GM12878 (cell line): ENCODE measurements around the gene SF3B2. TPM values are rescaled to one million over a fixed set of nuclear protein-coding genes. Genes with fewer than 3 reads are reported as not detected.

Experiments used
- ATAC-seq: fragments of 200-7000 bp; cut with Tn5 transposase; 3 replicates; pipeline ENCODE4 v1.9.1; 2020; ENCODE audit warnings: mild to moderate bottlenecking, moderate library complexity
- BruUV-seq: library from RNA; stranded (reverse); fragments of 400-500 nt; replicated peaks from 2 replicates; lab custom pipeline; 2021; lab: Mats Ljungman, UMichigan
- CTCF ChIA-PET: fragments of 300-600 bp; sonication (Branson Sonifier 250); formaldehyde crosslinking; extraction: SDS; loops from one replicate; lab custom pipeline; 2021; ENCODE audit warnings: inconsistent platforms; lab: Yijun Ruan, JAX
- POLR2A ChIA-PET: fragments of 350-600 bp; formaldehyde crosslinking; extraction: SDS; loops from one replicate; lab custom pipeline; 2021; ENCODE audit warnings: inconsistent platforms; lab: Charles Lee
- RAD21 ChIA-PET: fragments of 300-600 bp; sonication (Branson Sonifier 250); formaldehyde crosslinking; loops from one replicate; lab custom pipeline; 2023; ENCODE audit warnings: antibody characterized with exemption; ENCODE audit not compliant: unreplicated experiment; lab: Charles Lee
- SMC1A ChIA-PET: fragments of 300-600 bp; sonication (Branson Sonifier 250); formaldehyde crosslinking; loops from one replicate; lab custom pipeline; 2023; ENCODE audit not compliant: unreplicated experiment, uncharacterized antibody; lab: Charles Lee
- DNase-seq: peaks from one replicate; pipeline ENCODE4 v3.0.0-alpha.2; 2011; ENCODE audit warnings: low read depth, low spot score
- FAIRE-seq: peaks from 3 replicates; lab custom pipeline; 2011; peaks lifted over from hg19 to GRCh38; lab: Jason Lieb, UNC
- H2AFZ ChIP-seq: 2 replicates; pipeline ENCODE4 v1.6.0; 2011; ENCODE audit warnings: low read depth, low read length, control low read depth; ENCODE audit not compliant: control insufficient read depth
- H3K27ac ChIP-seq: 2 replicates; pipeline ENCODE4 v1.5.1; 2011; ENCODE audit warnings: control low read depth; ENCODE audit not compliant: control insufficient read depth, insufficient read depth
- H3K27me3 ChIP-seq, 2 experiments: replicated peaks in 1 of 2; 2 replicates each; pipeline versions ENCODE4 v1.6.0 to v1.6.1; 2011; ENCODE audit warnings: low read length in 1 of 2; ENCODE audit not compliant: control insufficient read depth in 2 of 2, insufficient read depth in 2 of 2
- H3K36me3 ChIP-seq, 2 experiments: 2 replicates each; pipeline ENCODE4 v1.5.1; 2011; ENCODE audit warnings: low read length in 1 of 2; ENCODE audit not compliant: control insufficient read depth in 2 of 2, insufficient read depth in 2 of 2
- H3K4me1 ChIP-seq: 2 replicates; pipeline ENCODE4 v1.6.1; 2011; ENCODE audit warnings: mild to moderate bottlenecking, low read length, moderate library complexity, mixed read lengths; ENCODE audit not compliant: control insufficient read depth, insufficient read depth
- H3K4me2 ChIP-seq: 2 replicates; pipeline ENCODE4 v1.6.0; 2011; ENCODE audit warnings: control low read depth; ENCODE audit not compliant: control insufficient read depth, insufficient read depth
- H3K4me3 ChIP-seq: fragments of 200-600 bp; sonication (generic); 2 replicates; pipeline ENCODE4 v1.5.1; 2016
- H3K79me2 ChIP-seq: 2 replicates; pipeline ENCODE4 v1.6.0; 2011; ENCODE audit warnings: low read length; ENCODE audit not compliant: control insufficient read depth, insufficient read depth
- H3K9ac ChIP-seq: 2 replicates; pipeline ENCODE4 v1.8.0; 2011; ENCODE audit warnings: low read length, control low read depth, mixed read lengths; ENCODE audit not compliant: control insufficient read depth, insufficient read depth
- H3K9me3 ChIP-seq: replicated peaks from 3 replicates; pipeline ENCODE4 v1.5.1; 2011; ENCODE audit warnings: mild to moderate bottlenecking, low read length; ENCODE audit not compliant: control insufficient read depth, insufficient read depth
- H4K20me1 ChIP-seq: 2 replicates; pipeline ENCODE4 v1.6.0; 2011; ENCODE audit not compliant: control insufficient read depth, insufficient read depth
- BRCA1 ChIP-seq: IDR thresholded peaks from 2 replicates; pipeline ENCODE4 v1.6.1; 2011; ENCODE audit warnings: low read depth, low read length, improper control_type of control experiment
- ETV6 ChIP-seq, 2 experiments: fragments of 450-650 bp in 1 of 2; IDR thresholded peaks in 1 of 2; conservative IDR thresholded peaks in 1 of 2; 2 replicates each; pipeline ENCODE4 v1.6.1; 2014; ENCODE audit warnings: antibody characterized with exemption in 1 of 2, borderline replicate concordance in 1 of 2, low read depth in 1 of 2, mild to moderate bottlenecking in 1 of 2, moderate library complexity in 1 of 2
- KAT2A ChIP-seq: conservative IDR thresholded peaks from 2 replicates; pipeline ENCODE4 v1.6.1; 2011; ENCODE audit warnings: low read depth, low read length; ENCODE audit not compliant: control insufficient read depth
- RAD21 ChIP-seq: IDR thresholded peaks from 2 replicates; pipeline ENCODE4 v1.6.1; 2011; ENCODE audit warnings: mild to moderate bottlenecking, low read depth, low read length, moderate library complexity; ENCODE audit not compliant: insufficient read depth
- RELA ChIP-seq: fragments of 450-650 bp; IDR thresholded peaks from 2 replicates; pipeline ENCODE4 v1.8.0; 2014; ENCODE audit warnings: borderline replicate concordance; ENCODE audit not compliant: partially characterized antibody
- SMAD1 ChIP-seq: fragments of 450-650 bp; IDR thresholded peaks from 2 replicates; pipeline ENCODE4 v1.6.1; 2018; ENCODE audit warnings: mild to moderate bottlenecking, low read depth; ENCODE audit not compliant: partially characterized antibody
- SMAD5 ChIP-seq: IDR thresholded peaks from 2 replicates; pipeline ENCODE4 v1.6.1; 2016; ENCODE audit warnings: antibody characterized with exemption, low read depth
- STAT1 ChIP-seq: fragments of 450-650 bp; conservative IDR thresholded peaks from 2 replicates; pipeline ENCODE4 v1.6.1; 2014; ENCODE audit warnings: antibody characterized with exemption, mild to moderate bottlenecking
- TARDBP ChIP-seq: IDR thresholded peaks from 2 replicates; pipeline ENCODE4 v1.6.1; 2016; ENCODE audit warnings: borderline replicate concordance
- TCF3 ChIP-seq: IDR thresholded peaks from 2 replicates; pipeline ENCODE4 v1.6.1; 2012; ENCODE audit warnings: low read depth, mild to moderate bottlenecking, low read length, borderline replicate concordance; ENCODE audit not compliant: insufficient read depth
- ZNF24 ChIP-seq: fragments of 450-650 bp; IDR thresholded peaks from 2 replicates; pipeline ENCODE4 v1.6.1; 2017; ENCODE audit warnings: antibody characterized with exemption, mild to moderate bottlenecking
- ZNF274 ChIP-seq: IDR thresholded peaks from one replicate; pipeline ENCODE4 v1.8.0; 2011; ENCODE audit not compliant: insufficient read length, insufficient read depth
- WGBS: methylation state at CpG from one replicate; pipeline ENCODE4 v1.1.6; 2016; ENCODE audit warnings: low lambda C conversion rate; ENCODE audit not compliant: insufficient replicate concordance, insufficient coverage; ENCODE audit errors: missing lambda C conversion rate; 5-methylcytosine and 5-hydroxymethylcytosine counted together
- in situ Hi-C: fragments of 300-500 bp; cut with MboI; formaldehyde crosslinking; loops from 9 replicates; pipeline ENCODE4 v1.14.3; 2018; ENCODE audit warnings: mixed read lengths
- intact Hi-C: fragments of 100-400 bp; cut with micrococcal nuclease; formaldehyde crosslinking; loops from one replicate; pipeline ENCODE4 v1.14.2; 2022; ENCODE audit not compliant: unreplicated experiment
- polyA plus RNA-seq, 11 experiments: library from polyadenylated mRNA; depleted of rRNA in 4 of 11; unstranded in 6 of 11; stranded (reverse) in 5 of 11; fragments of >200 nt; fragmentation: Nextera tagmentation in 4 of 11; fragmentation: Illumina TruSeq in 1 of 11; extraction: Ambion mirVana in 4 of 11; extraction: Trizol in 1 of 11; gene quantifications; 1 replicate in 1 of 11; 2 replicates in 10 of 11; pipeline versions ENCODE4 v1.2.1 to v1.2.3, GENCODE V29; 2011 to 2016; ENCODE audit warnings: inconsistent platforms in 2 of 11, missing spikeins in 2 of 11, low read depth in 1 of 11
- total RNA-seq, 4 experiments: library from RNA; depleted of rRNA in 3 of 4; stranded (reverse); fragments of >200 nt in 3 of 4; fragmentation: Illumina TruSeq in 1 of 4; extraction: Trizol in 1 of 4; gene quantifications; 2 replicates each; pipeline versions ENCODE4 v1.2.1 to v1.2.3, GENCODE V29; 2013 to 2021
- TF ChIP-seq, protein P1 (sequence below): fragments of 450-650 bp; conservative IDR thresholded peaks from 2 replicates; pipeline ENCODE4 v1.6.1; 2017; ENCODE audit warnings: mild to moderate bottlenecking, moderate library complexity
- TF ChIP-seq, protein P2 (sequence below): IDR thresholded peaks from 2 replicates; pipeline ENCODE4 v1.6.1; 2011; ENCODE audit warnings: low read depth, mild to moderate bottlenecking, low read length, moderate library complexity, borderline replicate concordance; ENCODE audit errors: extremely low read depth

Gene SF3B2
- total and polyA plus RNA-seq, 10 of the 15 experiments (the other 5 are each of a cell fraction or from before 2014, with no cell fraction given): 56.3 to 245 (median 144) TPM

DNA sequence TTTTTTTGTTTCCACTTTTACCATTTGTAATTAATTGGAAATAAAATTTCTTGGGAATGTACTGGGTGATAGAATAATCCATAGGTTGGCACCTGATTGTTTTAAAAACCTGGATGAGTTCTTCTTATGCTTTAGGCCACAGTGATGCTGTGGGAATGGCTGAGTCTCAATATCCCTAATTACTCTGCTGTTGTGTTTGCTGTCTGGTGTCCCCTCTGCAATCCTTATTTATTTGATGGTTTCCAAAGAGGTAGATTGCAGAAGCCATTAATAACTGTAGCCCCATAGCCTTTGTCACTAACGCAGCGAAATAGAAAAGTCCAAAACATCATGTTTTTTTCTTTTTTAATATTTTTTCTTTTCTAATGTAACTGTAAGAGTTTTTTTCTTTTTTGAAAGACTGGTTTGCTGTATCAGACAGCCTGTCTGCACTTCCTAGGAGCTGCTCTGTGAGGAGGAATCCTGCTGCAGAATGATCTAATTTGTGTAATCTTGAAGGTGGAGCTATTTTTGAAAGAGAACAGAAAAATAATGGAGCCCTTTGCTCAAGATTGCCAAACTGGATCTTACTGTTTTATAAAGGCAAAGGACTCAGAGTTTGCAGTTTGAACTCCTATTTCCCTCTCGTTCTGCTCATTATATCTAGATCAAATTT, 32.8 kb downstream of the SF3B2 start:
- no peak for FAIRE-seq
- no peak overlapping the region for H3K4me3 ChIP-seq
- no peak overlapping the region for H3K4me2 ChIP-seq
- in situ Hi-C loops (no loop called here), intact Hi-C loops (no loop called here)
- no peak overlapping the region for H3K27ac ChIP-seq
- no TSS peak for BruUV-seq
- H3K9me3 ChIP-seq: no peaks in the 10 kb centered on the region
- RAD21 ChIA-PET: interaction anchor here (1.1 to 1.2 kb wide), 2 partner anchors 34 to 41 kb away, joined by 4 to 5 read pairs; no protein-coding TSS in a partner anchor
- H3K4me1 ChIP-seq: peaks cover 36% of the 10 kb centered on the region
- H3K9ac ChIP-seq: no peak overlapping the region
- CTCF ChIA-PET: interaction anchor here (0.6 to 0.8 kb wide), 3 partner anchors 25 to 315 kb away, joined by 3 to 6 read pairs (median 4); no protein-coding TSS in a partner anchor
- H3K79me2 ChIP-seq: peaks cover 76% of the 10 kb centered on the region
- 85% methylated on average over 3 of the region's 3 CpGs for WGBS
- TF ChIP-seq ETV6 (conservative IDR thresholded peaks at IDR 0.05 in 1 of 2, IDR thresholded peaks at IDR 0.05 in 1 of 2; ENCODE audit: borderline replicate concordance in 1 of 2, low read depth in 1 of 2): no peak
- no peak for TF ChIP-seq KAT2A
- TF ChIP-seq TCF3: no peak
- TF ChIP-seq, protein P1, sequence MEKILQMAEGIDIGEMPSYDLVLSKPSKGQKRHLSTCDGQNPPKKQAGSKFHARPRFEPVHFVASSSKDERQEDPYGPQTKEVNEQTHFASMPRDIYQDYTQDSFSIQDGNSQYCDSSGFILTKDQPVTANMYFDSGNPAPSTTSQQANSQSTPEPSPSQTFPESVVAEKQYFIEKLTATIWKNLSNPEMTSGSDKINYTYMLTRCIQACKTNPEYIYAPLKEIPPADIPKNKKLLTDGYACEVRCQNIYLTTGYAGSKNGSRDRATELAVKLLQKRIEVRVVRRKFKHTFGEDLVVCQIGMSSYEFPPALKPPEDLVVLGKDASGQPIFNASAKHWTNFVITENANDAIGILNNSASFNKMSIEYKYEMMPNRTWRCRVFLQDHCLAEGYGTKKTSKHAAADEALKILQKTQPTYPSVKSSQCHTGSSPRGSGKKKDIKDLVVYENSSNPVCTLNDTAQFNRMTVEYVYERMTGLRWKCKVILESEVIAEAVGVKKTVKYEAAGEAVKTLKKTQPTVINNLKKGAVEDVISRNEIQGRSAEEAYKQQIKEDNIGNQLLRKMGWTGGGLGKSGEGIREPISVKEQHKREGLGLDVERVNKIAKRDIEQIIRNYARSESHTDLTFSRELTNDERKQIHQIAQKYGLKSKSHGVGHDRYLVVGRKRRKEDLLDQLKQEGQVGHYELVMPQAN: no peak
- TF ChIP-seq RELA: no peak
- TF ChIP-seq SMAD5: no peak
- TF ChIP-seq, protein P2, sequence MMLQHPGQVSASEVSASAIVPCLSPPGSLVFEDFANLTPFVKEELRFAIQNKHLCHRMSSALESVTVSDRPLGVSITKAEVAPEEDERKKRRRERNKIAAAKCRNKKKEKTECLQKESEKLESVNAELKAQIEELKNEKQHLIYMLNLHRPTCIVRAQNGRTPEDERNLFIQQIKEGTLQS: no peak
- no peak for TF ChIP-seq TARDBP
- TF ChIP-seq BRCA1: no peak
- no peak for TF ChIP-seq STAT1
- no peak for TF ChIP-seq ZNF274
- no peak for TF ChIP-seq ZNF24
- no peak for TF ChIP-seq RAD21
- no peak for TF ChIP-seq SMAD1
- TF ChIP-seq, all 136 proteins: peak for 0
- DNase-seq: no peak
- H3K36me3 ChIP-seq: peaks cover 0 to 6% of the 10 kb centered on the region in 2 experiments; a peak in 1 of 4 replicates
- SMC1A ChIA-PET: interaction anchor here (0.9 to 1.3 kb wide), 4 partner anchors 14 to 31 kb away, joined by 3 to 6 read pairs (median 4); no protein-coding TSS in a partner anchor
- no peak for ATAC-seq
- POLR2A ChIA-PET: interaction anchor here (0.8 to 2.4 kb wide), 3 partner anchors 24 to 35 kb away, joined by 3 to 10 read pairs (median 4); no protein-coding TSS in a partner anchor
- H4K20me1 ChIP-seq: no peaks in the 10 kb centered on the region; the same call in 1 of the 2 replicates
- H3K27me3 ChIP-seq: no peaks in the 10 kb centered on the region
- H2AFZ ChIP-seq: no peak overlapping the region
